HPDE6-E6E7 (cell line): ENCODE measurements around the gene PSMB3.

ENCODE experiments used
- DNase-seq: peaks from one replicate; pipeline ENCODE4 v3.0.0; 2011; ENCODE audit warnings: missing footprints; ENCODE audit errors: extremely low spot score

PSMB3 gene

GRCh38 chr17:38796451-38797157, 44.1 kb downstream of the PSMB3 start:
- no peak for DNase-seq

DNA sequence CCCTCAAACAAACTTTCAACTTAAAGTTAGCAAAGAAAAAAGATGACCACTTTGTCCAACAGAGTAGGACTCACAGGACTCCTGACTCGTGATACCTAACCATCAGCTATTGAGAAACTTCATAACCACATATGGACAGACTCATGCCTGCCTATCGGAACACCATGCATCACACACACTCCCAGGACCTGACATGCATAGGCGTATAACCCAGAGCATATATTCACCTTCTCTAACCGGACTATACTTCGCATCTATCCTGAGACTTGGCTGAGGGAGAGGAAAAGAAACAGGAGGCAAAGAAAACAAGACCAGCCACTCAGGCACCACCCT, 44.6 kb downstream of the PSMB3 start:
- DNase-seq, result no peak

- DNase-seq, result no peak
Measured at GRCh38 chr17:38797828-38798227, 45.3 kb downstream of the PSMB3 start.

GRCh38 chr17:38798614-38799500, 46.3 kb downstream of the PSMB3 start:
- DNase-seq, result peak; percentile 33

DNA sequence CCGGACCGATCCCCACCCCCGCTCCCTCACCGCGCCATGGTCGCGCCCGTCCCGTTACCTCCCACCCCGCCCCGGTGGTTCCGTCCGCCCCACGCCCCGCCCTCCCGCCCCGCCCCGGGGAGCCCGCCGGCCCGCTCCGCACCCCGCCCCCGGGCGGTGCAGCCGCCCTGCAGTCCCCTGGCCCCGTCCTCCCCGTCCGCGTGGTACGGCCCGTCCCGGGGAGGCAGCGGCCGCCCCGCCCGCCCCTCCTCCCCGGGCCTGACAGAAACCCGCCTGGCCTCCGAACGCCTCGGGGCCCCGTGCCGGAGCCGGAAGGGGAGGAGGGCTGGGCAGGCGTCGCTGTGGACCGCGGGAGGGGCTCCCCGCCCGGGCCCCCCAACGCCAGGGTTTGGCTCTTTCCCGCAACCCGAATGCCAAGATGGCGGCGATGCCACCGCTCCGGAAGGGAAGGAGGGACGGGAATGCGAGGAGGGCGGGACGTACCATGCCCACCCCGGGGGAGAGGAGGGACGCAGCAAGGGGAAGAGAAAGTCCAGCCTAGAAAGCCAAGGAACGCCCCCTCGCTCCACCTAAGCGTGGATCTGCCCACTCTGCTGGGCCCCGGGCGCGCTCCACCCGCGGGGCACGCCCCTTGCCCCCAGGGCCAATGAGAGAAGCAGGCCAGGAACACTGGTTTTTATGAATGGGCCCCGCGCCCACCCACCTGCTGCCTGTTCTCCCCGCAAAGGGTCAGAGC, 47.1 kb downstream of the PSMB3 start, which contains the start of gene PIP4K2B:
TSS of gene PIP4K2B (minus strand) at position 56 of the 736 bp plus-strand sequence. CDS start 132 bp downstream, outside the sequence.
- peak; percentile 94 for DNase-seq

GRCh38 chr17:38800237-38800760, 47.8 kb downstream of the PSMB3 start:
- no peak for DNase-seq

- no peak for DNase-seq
Measured at GRCh38 chr17:38809828-38810227, 57.3 kb downstream of the PSMB3 start.
